ENCODE data around the gene GPR37.

DNA sequence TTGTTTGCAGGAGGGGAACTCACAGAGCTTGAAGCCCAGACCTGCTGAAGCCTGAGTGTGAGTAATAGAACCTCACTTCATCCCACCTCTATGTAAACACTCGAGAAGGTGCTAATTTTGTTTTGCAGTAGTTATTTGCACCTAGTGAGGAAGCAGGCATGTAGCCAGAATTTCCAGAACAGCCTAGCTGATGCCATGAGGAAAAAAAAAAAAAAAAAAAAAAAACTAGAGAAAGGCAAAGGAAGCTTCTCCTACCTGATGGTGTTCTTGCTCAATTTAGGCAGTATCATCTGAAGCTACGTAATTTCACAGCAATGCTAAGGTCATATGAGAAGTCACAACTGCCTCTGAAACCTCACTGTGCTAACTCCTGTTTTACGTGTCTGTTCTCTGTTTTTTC, 13.6 kb upstream of the GPR37 start:
- TF ChIP-seq, protein P1, sequence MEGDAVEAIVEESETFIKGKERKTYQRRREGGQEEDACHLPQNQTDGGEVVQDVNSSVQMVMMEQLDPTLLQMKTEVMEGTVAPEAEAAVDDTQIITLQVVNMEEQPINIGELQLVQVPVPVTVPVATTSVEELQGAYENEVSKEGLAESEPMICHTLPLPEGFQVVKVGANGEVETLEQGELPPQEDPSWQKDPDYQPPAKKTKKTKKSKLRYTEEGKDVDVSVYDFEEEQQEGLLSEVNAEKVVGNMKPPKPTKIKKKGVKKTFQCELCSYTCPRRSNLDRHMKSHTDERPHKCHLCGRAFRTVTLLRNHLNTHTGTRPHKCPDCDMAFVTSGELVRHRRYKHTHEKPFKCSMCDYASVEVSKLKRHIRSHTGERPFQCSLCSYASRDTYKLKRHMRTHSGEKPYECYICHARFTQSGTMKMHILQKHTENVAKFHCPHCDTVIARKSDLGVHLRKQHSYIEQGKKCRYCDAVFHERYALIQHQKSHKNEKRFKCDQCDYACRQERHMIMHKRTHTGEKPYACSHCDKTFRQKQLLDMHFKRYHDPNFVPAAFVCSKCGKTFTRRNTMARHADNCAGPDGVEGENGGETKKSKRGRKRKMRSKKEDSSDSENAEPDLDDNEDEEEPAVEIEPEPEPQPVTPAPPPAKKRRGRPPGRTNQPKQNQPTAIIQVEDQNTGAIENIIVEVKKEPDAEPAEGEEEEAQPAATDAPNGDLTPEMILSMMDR (IDR thresholded peaks at IDR 0.05; ENCODE audit: poor library complexity): no peak
- TF ChIP-seq EZH2 (IDR thresholded peaks at IDR 0.05; ENCODE audit: borderline replicate concordance): no peak
- no peak for TF ChIP-seq EZH2phosphoT487 (IDR thresholded peaks at IDR 0.05; ENCODE audit: low read depth, severe bottlenecking, unreplicated experiment)
